Measurements from ENCODE around the gene ANKRD45.
"Not testable (repeated sequence)": the region's sequence is repeated elsewhere in the genome, so short reads cannot be mapped to it uniquely, and the experiment has no call there.

Gene ANKRD45

DNA sequence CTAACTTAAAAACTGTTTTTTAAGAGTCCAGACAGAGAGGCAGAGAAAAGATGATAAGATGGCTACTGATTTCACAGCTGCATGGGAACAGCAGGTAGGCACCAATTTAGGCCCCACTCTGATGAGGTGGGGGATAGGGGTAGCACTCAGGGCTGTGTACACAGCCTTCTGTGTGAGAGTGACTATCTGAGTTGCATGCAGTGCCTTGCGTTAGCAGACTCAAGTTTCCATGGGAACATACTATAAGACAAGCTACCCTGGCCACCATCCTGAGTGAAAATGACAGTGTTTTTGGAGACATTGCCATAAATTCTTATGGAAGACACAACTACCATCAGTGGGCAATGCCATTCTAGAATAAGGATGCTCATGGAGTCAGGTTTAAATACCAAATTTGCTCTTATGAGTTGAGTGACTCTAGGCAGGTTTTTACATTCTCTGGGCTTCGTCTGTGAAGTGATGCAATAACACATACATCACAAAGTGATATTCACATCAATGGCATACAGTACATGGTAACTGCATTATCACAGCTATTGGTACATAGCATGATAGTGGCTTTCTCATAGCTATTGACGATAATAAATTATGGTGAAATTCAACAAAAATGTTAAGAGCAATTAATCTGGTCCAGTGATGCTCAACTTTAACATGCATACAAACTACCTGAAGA is 97.3 kb downstream of the ANKRD45 start:
- DNase-seq = no peak

DNA sequence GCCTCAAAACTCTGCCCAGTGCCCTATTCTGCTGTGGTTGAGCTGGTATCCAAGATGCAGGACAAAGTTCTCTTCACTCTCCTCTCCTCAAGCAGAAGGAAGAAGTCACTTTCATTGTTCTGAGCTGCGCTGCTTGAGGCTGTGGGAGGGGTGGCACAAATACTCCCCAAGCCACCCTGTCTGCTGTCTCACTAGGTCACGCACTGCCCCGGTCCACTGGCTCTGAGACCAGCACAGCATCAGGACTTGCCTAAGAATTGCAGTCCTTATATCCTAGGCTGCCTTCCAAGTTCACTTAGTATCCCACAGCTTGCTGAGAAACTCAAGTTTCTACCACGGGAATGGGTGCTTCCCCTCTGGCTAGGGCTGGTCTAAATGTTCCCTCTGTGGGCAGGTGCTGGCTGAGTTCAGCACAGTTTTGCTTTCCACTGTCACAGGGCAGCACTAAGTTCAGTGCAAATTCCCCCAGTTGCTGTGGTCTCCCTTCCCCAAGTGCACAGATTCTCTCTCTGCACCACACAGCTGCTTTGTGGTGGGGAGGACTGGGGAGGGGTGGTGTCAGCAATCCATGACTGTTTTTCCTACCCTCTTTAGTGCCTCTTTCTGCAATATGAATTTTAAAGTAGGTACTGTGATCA is 99.2 kb downstream of the ANKRD45 start:
- no peak for DNase-seq

DNA sequence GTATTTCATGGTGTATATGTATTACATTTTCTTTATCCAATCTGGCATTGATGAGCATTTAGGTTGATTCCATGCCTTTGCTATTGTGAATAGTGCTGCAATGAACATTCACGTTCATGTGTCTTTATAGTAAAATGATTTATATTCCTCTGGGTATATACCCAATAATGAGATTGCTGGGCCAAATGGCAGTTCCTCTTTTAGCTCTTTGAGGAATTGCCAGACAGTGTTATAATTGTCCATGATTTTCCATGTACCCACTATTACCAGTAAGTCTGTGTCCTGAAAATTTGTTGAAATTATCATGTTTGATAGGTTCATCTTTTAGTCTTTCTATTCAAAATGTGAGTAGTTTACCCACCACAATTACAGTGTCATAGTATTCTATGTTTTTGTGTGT is 101.2 kb downstream of the ANKRD45 start:
- DNase-seq = no peak

DNA sequence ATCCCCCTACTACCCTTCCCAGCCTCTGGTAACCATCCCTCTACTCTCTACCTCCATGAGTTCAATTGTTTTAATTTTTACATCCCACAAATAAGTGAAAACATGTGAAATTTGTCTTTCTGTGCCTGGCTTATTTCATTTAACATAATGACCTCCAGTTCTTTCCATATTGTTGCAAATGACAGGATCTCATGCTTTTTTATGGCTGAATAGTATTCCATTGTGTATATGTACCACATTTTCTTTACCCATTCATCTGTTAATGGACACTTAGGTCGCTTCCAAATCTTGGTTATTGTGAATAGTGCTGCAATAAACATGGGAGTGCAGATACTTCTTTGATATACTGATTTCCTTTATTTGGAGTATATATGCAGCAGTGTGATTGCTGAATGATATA is 105.8 kb downstream of the ANKRD45 start:
- DNase-seq = not testable (repeated sequence)

DNA sequence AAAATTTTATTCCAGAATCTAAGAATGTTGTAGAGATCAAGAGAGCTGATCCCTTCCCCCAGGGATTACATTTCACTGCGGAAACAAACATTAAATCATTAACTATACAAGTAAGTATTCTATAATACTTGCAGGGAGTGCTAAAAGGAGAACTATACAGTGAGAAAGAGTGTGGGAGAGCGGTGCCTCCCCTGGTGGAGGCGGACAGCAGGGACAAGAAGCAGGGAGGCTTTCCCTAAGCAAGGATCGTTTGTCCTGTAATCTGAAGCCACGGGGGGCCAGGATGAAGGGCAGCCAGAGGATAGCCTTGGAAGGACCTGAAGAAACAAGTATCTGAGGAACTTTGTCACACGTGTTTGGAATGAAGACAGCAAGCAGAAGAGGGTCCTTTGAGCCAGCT is 106.8 kb downstream of the ANKRD45 start:
- no peak for DNase-seq

DNA sequence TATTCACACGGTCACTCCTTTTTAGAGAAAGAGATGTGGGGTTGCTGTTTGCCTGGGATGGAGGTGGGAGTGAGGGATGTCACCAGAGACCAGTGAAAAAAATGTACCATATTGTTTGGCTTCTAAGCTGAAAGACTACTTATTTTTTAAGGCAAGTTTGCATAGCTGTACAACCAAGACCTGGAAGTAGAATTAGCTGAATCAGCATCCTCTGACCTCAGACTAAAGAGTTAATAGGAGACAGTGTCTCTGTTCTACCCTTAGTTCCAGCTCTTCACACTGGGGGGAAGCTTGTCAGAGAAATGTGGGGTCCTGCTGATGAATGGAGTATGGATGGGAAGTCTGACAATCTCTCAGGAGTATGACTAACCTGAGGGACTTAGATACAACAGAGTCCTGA is 108.4 kb downstream of the ANKRD45 start:
- DNase-seq = no peak

DNA sequence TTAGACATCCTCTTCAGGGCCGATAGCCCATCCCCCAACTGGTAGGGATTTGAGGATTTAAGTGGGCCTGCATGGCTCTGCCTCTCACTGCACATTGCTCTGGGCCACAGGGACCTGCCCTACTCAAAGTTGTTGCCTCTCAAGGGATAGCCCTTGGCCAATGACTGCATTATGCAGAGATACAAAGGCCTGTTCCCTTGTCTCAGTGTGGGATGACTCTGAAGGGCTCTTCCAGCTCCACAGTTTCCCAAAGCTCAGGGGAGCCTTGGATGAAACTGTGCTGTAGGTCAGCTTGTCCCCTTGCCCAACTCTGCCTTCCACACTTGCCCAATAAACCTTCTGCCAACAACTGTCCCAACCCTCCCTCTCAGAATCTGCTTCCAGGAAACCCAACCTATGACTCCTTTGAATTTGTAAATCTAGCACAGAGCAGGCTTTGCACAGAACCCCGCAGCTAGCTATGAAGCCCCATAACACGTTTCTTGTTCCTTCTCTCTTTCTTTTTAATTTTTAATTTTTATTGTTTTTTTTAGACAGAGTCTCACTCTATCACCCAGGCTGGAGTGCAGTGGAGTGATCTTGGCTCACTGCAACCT is 109.3 kb downstream of the ANKRD45 start:
- DNase-seq = no peak

Data from right kidney (tissue), 1 donor.